HL-60/S4 treated with phorbol 12-myristate 13-acetate at 8.2 ng/mL for 4 days and 3 days (cell line): ENCODE data around the gene CSRNP3.

ENCODE experiments used
- in situ Hi-C: fragments of 300-500 bp; cut with MboI; formaldehyde crosslinking; loops from 2 replicates; pipeline ENCODE4 v1.15.0; 2022; ENCODE audit warnings: low sequenced_read_pairs

The CSRNP3 gene

GRCh38 chr2:165536851-165537499 lies 67.5 kb downstream of the CSRNP3 start:
- in situ Hi-C loops: no loop called here

DNA sequence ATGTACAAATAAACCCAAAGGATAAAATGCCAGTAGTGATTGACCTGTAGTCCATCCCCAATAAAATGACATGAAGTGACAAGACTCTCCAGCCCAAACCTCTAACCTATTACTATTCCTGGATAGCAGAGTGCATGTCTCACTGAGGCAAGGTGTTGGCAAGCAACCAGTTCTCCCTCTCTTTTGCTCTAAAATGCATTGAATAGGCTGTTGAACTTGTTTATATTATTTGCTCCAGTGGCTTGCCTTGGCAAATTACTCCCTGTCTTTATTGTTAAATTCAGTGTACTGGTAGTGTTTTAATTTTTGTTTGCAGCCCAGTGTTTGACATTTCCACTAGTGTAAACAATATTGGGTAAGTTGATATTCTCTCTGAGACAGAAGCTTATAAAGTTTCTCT lies 70.5 kb downstream of the CSRNP3 start:
- in situ Hi-C loops: no loop called here

DNA sequence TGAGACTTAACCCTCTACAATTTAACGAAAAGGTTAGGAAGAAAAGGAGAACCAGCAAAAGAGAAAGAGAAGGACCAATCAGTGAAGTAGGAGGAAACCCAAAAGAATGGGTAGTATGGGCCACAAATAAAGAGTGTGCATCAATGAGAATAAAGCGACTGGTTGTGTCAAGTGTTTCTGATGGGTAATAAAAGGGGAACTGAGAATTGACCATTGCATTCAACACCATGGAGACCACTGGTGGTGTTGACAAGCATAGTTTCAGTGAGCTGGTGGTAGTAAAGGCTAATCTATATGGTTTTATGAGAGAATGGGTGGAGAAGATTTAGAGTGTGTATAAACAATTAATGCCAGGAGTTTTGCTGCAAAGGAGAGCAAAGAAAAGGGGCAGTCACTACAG lies 75.4 kb downstream of the CSRNP3 start:
- in situ Hi-C loops: no loop called here

- in situ Hi-C loops: no loop called here
These were observed 78.4 kb downstream of the CSRNP3 start for GRCh38 chr2:165547900-165548299.

DNA sequence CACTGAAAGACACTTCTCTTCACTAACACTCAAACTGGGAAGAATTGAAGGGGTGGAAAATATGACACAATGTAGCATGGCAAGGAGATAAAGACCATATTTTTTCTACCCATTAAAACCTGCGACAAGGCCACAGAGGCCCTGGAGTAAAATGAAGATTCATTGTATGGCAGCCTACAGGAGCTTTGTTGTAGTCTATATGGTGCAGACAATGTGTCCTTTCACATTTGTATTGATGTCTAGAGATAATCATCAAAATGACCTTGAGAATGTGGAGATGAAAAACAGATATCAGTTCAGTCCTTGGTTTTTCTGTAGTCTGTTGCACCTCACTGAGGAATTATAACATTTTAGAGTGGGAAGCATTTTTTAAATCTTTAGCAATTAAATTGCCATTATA lies 80.1 kb downstream of the CSRNP3 start:
- in situ Hi-C loops: no loop called here

- in situ Hi-C loops: no loop called here
These were observed 89.3 kb downstream of the CSRNP3 start for GRCh38 chr2:165558832-165559231.

DNA sequence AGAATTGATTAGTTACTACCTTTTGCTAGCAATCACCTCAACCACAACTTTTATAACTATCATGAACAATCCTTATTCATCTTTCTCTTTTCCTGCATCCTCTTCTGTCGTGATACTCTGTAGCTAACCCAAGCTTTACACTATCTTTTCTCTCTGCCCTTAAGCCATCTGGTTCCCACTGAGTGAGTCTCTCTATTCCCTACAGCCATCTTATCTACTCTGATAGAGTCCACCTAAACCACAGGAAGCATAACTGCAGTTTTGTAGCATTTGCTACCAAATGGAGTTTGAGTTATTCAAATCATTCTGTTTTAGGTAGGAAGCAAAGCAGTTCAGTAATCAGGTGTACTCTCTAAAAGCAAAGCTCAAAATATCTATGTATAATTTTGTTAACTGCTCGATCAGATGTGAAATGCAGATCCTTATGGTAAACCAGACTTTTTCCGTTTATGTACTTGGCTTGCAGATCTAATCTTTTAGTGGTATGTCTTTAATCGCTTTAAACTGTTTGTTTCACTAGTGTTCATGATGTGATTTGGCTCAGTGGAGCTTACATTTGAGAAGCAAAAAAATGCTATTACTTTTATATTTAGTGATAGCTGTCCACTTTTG lies 91.0 kb downstream of the CSRNP3 start:
- in situ Hi-C loops: no loop called here

- in situ Hi-C loops: no loop called here
These were observed 92.0 kb downstream of the CSRNP3 start for GRCh38 chr2:165561516-165561915.

DNA sequence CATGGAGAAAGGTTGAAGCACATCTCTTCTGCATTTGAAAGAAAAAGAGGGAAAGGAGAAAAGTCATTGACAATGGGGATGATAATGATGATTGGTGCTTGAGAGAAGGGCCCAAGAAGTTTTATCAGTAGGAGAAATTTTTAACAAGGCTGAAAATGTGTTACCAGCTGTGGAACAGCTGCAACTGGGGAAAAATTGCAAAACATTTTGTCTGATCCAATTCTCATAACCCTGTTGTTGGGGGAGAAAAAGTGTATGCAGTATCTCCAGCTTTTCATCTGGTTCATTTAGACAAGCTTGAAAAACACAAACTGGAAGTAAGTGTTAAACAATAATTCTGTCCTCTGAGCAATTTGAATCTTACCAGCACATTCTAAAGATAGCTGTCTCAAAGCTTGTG lies 92.7 kb downstream of the CSRNP3 start:
- in situ Hi-C loops: no loop called here

DNA sequence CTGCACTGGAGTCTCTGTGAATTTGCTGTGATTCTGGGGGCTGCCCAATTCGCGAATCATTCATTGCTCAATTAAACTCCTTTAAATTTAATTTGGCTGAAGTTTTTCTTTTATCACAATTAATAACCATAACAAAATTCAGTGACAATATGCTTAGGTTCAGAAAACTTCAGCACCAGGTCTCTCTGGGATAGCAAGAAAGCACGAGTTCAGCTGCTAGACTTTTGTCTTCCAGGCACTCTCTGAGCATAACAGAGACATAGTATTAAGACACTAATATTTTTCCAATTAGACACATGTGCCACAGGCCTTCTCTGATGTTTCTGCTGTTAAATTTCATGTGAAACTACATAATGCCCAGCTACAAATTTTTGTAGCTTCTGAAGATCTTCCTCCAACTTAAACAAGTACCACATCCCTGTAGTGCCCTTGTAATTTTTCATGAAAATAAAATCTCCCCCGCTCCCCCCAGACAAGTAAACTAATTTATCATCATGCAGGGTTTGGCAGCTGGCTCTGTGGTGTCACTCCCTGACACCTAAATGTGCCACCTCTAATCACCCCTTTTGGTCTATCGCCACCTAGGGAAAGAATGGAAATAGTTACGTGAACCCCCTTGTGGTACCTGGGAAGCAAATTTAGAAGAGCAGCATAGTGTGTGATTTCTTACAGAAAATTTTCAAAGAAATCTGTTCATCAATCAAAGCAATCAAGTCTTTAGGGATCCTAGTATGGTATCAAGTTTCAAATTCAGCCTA lies 94.1 kb downstream of the CSRNP3 start:
- in situ Hi-C loops: no loop called here

- in situ Hi-C loops: no loop called here
These were observed 96.5 kb downstream of the CSRNP3 start for GRCh38 chr2:165566008-165566407.

GRCh38 chr2:165567273-165567672 lies 97.8 kb downstream of the CSRNP3 start:
- in situ Hi-C loops: no loop called here

- in situ Hi-C loops: no loop called here
These were observed 98.9 kb downstream of the CSRNP3 start for GRCh38 chr2:165568361-165568760.

DNA sequence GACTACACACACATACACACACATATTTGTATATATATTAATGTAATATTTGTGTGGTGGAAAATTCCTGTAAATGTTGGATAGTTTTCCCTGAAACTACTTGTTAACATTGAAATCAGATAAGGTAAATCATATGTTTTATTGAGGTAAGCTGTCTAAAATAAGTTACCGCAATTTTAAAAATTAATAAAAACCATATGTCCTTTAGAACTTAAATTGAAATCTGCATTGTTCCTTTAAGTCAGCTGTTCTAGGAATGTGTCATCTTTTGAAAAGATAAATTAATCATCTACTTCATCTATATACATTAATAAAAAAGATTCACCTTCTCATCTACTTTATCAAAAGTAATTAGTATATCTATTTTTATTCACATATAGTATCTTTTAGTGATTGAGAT lies 102.0 kb downstream of the CSRNP3 start:
- in situ Hi-C loops: no loop called here

DNA sequence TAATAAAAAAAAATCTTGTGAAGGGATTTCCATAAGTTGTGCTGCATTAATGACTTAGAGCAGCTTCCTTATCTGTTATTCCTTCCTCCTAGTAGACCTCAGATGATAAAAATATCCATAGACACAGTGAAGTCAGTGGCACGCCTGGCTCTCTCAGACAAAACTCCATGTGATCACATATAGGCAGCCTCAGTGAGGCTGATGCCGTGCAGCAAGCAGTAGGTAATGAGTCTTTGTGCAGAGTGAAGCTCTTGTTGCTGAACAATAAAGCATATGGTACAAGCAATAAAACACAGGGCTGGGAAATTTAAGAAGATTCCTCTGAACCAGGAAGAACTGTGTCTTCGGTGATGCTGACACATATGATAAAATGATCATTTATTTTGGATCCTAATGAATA lies 102.7 kb downstream of the CSRNP3 start:
- in situ Hi-C loops: no loop called here

DNA sequence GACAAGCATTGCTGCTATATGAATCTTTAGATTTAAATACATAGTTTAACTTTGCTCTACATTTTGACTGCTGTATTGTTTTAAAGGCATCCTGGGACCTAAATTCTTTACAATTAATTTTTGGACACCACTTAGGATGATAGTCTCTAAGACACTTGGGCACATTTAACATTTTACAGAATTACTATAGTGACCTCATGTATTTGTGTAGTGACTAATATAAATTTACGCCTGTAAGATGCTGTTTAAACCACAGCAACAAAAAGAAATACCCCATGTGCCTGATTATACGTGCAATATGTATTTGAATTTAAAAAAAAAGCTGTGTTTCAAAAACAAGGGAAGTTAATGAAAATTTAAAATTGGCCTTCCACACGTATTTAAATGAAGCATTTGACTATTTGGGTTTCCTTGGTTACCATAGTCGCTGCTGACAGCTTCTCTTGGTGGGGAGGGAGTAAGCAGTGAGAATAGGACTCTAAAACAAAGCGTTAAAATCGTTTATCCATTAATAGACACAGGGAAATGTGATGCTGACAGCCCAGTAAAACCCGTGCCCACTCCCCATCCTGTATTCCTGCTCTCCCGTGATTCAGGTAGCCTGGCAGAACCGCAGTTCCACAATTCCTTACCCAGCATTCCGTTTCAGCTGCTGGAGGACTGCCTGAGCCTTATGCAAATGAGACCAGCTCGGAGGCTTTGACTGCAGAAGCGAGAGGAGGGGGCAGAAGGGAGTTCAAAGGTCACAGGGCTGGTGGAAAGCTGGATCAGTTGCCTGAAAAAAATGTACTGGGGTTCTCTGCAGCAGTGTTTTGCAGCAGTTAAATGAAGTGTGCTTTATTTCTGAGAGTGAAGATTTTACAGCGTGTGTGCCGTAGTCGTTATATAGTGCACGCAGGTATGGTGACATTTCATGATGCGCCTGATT lies 104.3 kb downstream of the CSRNP3 start:
- in situ Hi-C loops: no loop called here

GRCh38 chr2:165575044-165575615 lies 105.6 kb downstream of the CSRNP3 start:
- in situ Hi-C loops: no loop called here

DNA sequence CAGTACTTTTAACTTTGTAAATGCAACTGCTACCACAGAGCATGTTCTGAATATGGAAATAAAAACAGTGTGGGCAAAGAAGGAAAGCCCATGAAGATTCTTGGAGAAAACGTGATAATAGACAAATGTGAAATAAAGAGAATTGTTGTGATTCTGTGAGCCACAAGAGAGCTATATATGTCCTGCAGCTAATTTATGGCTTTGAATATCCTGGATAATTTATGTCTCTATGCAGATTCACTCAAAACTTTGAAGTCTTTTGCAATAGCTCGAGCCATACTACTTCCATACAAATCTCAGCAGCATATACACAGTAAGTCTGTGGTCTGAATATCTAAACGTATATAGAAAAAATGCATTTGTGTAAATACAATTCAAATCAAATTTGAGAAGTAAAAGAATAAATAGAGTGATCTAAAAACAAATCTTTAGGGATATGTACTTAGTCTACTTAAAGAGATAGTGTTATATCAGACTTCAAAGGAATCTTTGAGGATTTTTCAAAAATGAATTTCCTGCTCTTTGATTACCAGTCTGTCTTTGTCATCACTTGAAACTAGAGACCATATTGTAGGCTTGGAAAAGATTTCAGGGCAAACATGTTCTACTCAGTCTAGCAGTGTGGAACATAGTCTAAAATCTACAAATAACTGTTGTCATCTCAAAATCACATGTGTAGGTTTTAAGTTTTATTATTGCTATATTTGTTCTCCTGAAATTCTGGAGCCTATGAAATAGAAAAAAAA lies 107.1 kb downstream of the CSRNP3 start:
- in situ Hi-C loops: no loop called here

DNA sequence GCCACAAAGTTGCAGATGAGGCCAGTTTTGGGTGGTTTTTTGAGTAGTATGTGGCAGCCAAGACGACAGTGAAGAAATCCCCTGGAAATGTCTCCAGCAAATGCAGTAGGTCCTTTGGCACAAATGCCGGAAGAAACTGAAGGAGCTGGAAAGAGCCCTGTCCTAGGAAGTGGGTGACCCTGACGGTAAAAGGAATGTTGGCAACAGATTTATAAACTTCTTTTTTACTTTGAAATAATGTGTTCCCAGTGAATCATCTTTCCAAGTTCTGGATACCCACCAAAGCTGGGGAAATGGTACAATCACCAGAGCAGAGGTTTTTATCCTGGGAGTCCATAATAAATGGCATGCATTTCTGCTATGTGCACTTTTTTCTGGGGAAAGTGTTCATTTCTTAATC lies 112.9 kb downstream of the CSRNP3 start:
- in situ Hi-C loops: no loop called here

DNA sequence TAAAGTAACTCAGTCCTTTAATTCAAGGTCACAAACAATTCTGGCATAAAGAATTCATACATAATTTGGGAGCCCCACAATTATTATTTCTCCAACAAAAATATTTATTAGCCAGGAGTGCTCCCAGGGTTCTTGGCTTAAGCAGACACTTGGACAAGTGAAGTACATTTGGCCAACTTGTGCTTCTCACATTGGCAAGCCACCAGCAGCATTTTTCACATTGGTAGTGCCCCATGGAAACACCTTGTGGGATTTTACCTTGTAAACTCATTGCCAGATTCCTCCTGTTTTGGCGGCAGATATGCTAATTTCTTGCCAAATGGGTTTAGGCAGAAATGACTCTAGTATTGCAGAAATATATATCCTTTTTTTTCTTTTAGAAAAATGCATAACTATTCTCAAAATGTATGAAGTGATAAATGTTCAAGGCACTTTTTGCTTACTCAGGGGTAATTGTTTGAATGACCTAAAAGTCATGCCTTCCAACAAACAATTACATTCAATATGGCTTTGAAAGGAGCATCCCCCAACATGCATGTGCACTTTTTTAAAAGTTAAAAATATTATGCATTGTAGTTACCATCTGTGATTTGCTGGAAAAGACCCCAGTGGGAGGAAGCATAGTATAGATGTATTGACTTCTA lies 113.5 kb downstream of the CSRNP3 start:
- in situ Hi-C loops: no loop called here
